H1 (cell line): ENCODE data around the gene NOLC1.

Experiments used
- ASH2L ChIP-seq: fragments of 200-600, 300-600 bp; sonication (generic); IDR thresholded peaks from one replicate; pipeline ENCODE4 v1.7.1; 2017; ENCODE audit warnings: low read length
- CEBPB ChIP-seq: IDR thresholded peaks from 2 replicates; pipeline ENCODE4 v1.6.1; 2012; ENCODE audit warnings: low read depth, low read length
- EZH2 ChIP-seq: fragments of 200-600 bp; sonication (generic); IDR thresholded peaks from 2 replicates; pipeline ENCODE4 v1.7.1; 2012; ENCODE audit warnings: low read depth, mild to moderate bottlenecking, moderate library complexity, low read length, inconsistent platforms; ENCODE audit not compliant: severe bottlenecking
- JUN ChIP-seq: IDR thresholded peaks from 2 replicates; pipeline ENCODE4 v1.6.1; 2011; ENCODE audit warnings: low read depth, mild to moderate bottlenecking, improper control_type of control experiment, low read length
- JUND ChIP-seq: IDR thresholded peaks from 2 replicates; pipeline ENCODE4 v1.6.1; 2011; ENCODE audit warnings: mild to moderate bottlenecking, improper control_type of control experiment, low read length
- NRF1 ChIP-seq: IDR thresholded peaks from 2 replicates; pipeline ENCODE4 v1.6.1; 2011; ENCODE audit warnings: mild to moderate bottlenecking, low read depth, low read length, improper control_type of control experiment
- POLR2A ChIP-seq, 2 experiments: IDR thresholded peaks; 1 replicate in 1 of 2; 2 replicates in 1 of 2; pipeline ENCODE4 v1.6.1; 2011; ENCODE audit warnings: low read depth in 2 of 2, low read length in 2 of 2, mild to moderate bottlenecking in 2 of 2; ENCODE audit errors: control extremely low read depth in 1 of 2
- POU5F1 ChIP-seq: IDR thresholded peaks from 2 replicates; pipeline ENCODE4 v1.6.1; 2011; ENCODE audit warnings: low read depth, mild to moderate bottlenecking, low read length, moderate library complexity
- SIN3A ChIP-seq, 2 experiments: IDR thresholded peaks in 1 of 2; conservative IDR thresholded peaks in 1 of 2; 2 replicates each; pipeline ENCODE4 v1.6.1; 2011 to 2012; ENCODE audit warnings: low read length in 2 of 2, improper control_type of control experiment in 1 of 2, low read depth in 1 of 2, mild to moderate bottlenecking in 1 of 2
- SP1 ChIP-seq: IDR thresholded peaks from 2 replicates; pipeline ENCODE4 v1.6.1; 2011; ENCODE audit warnings: low read depth, low read length
- TF ChIP-seq, protein P1 (sequence below), 3 experiments: IDR thresholded peaks; 1 replicate in 2 of 3; 2 replicates in 1 of 3; pipeline versions ENCODE4 v1.5.1 to v1.6.1; 2011; ENCODE audit warnings: low read length in 3 of 3, mild to moderate bottlenecking in 3 of 3, inconsistent platforms in 2 of 3, low read depth in 1 of 3, moderate library complexity in 1 of 3; ENCODE audit not compliant: insufficient read depth in 1 of 3; ENCODE audit errors: control extremely low read depth in 1 of 3
- TF ChIP-seq, protein P2 (sequence below): IDR thresholded peaks from 2 replicates; pipeline ENCODE4 v1.6.1; 2011; ENCODE audit warnings: low read depth, mild to moderate bottlenecking, low read length; ENCODE audit not compliant: insufficient read depth

DNA sequence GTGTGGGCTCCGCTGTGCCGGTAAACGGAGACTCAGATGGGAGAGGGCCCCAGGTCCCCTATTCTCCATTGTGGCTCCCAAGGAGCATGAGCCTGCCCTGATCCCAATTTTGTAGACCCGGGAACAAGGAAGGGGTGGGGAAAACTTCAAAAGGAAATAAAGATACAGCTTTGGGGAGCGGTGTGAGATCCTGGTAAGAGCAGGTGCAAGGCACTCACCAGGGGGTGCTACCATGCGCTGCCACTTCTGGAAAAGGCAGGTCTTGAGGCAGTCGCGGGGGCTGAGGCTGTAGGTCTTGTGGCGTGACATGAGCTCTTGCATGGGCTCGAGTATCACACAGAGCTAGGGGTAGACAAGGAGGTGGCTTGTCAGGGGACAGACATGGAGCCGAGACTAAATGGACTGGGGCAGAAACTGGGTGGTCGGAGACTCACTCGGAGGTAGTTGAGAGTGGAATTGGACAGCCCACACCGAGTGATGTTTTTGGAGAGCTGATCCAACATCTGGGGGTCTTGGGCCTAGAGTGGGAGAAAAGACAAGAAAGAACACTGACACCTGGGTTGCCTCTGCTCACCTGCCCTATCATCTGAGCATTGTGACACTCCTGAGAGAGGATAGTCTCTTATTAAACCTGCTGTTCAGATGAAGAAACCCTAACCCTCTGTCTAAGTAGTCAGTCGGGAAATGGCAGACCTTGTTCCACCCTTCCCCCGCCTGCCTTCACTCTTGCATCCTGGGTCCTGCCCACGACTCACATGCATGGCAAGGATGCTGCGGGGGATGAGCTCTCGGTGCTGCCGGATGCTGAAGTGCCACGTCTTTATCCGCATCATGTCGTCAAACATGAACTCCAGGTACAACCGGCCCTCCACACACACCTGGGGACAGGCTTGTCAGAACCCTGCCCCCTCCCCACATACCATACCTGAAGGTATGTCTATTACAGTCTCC is 42.7 kb upstream of the NOLC1 start:
- TF ChIP-seq, protein P1, sequence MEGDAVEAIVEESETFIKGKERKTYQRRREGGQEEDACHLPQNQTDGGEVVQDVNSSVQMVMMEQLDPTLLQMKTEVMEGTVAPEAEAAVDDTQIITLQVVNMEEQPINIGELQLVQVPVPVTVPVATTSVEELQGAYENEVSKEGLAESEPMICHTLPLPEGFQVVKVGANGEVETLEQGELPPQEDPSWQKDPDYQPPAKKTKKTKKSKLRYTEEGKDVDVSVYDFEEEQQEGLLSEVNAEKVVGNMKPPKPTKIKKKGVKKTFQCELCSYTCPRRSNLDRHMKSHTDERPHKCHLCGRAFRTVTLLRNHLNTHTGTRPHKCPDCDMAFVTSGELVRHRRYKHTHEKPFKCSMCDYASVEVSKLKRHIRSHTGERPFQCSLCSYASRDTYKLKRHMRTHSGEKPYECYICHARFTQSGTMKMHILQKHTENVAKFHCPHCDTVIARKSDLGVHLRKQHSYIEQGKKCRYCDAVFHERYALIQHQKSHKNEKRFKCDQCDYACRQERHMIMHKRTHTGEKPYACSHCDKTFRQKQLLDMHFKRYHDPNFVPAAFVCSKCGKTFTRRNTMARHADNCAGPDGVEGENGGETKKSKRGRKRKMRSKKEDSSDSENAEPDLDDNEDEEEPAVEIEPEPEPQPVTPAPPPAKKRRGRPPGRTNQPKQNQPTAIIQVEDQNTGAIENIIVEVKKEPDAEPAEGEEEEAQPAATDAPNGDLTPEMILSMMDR (IDR thresholded peaks at IDR 0.05; ENCODE audit: control extremely low read depth in 1 of 3, insufficient read depth in 1 of 3, low read depth in 1 of 3, low read length in 3 of 3): no peak
- TF ChIP-seq JUND (no peak), EZH2 (no peak), SP1 (no peak), CEBPB (no peak), POLR2A (IDR thresholded peaks at IDR 0.05; ENCODE audit: control extremely low read depth in 1 of 2, low read depth in 2 of 2, low read length in 2 of 2) (no peak), ASH2L (no peak), NRF1 (no peak), SIN3A (conservative IDR thresholded peaks at IDR 0.05 in 1 of 2, IDR thresholded peaks at IDR 0.05 in 1 of 2; ENCODE audit: low read depth in 1 of 2, low read length in 2 of 2) (no peak), JUN (no peak), POU5F1 (no peak)
- TF ChIP-seq, protein P2, sequence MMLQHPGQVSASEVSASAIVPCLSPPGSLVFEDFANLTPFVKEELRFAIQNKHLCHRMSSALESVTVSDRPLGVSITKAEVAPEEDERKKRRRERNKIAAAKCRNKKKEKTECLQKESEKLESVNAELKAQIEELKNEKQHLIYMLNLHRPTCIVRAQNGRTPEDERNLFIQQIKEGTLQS: no peak
